ENCODE data around the gene PCOLCE2. TPM values are rescaled to one million over a fixed set of nuclear protein-coding genes. Genes with fewer than 3 reads are reported as not detected.

PCOLCE2 gene
- polyA plus RNA-seq, 1 donor (not counting 4 experiments of a cell fraction or from before 2014, with no cell fraction given) = 2.4 TPM

- Histone ChIP-seq H3K4me3 (ENCODE audit: control insufficient read depth in 2 of 3, extremely low read depth in 1 of 3, insufficient read depth in 2 of 3, low read depth in 1 of 3, low read length in 3 of 3) (no peak overlapping the region), H3K9ac (ENCODE audit: control insufficient read depth, extremely low read depth, insufficient read depth, low read length) (no peak overlapping the region), H3K4me1 (ENCODE audit: control insufficient read depth, extremely low read depth, insufficient read depth, low read length) (peaks cover 3% of the 10 kb centered on the region), H2AFZ (ENCODE audit: control insufficient read depth, low read length) (no peak overlapping the region), H3K27ac (ENCODE audit: control insufficient read depth, insufficient read depth, low read length) (no peak overlapping the region), H3K4me2 (ENCODE audit: control insufficient read depth, extremely low read depth, insufficient read depth, low read depth, low read length) (no peak overlapping the region), H4K20me1 (ENCODE audit: control insufficient read depth, extremely low read depth, insufficient read depth, low read length) (no peaks in the 10 kb centered on the region), H3K9me3 (ENCODE audit: control insufficient read depth, low read depth, low read length) (no peaks in the 10 kb centered on the region), H3K79me2 (ENCODE audit: control insufficient read depth, insufficient read depth, low read length) (no peaks in the 10 kb centered on the region), H3K27me3 (ENCODE audit: control insufficient read depth, extremely low read depth, insufficient read depth, low read length) (no peaks in the 10 kb centered on the region), H3K9me1 (ENCODE audit: control insufficient read depth, extremely low read depth, insufficient read depth, low read length) (no peaks in the 10 kb centered on the region), H3K36me3 (ENCODE audit: control insufficient read depth in 2 of 2, extremely low read depth in 1 of 2, insufficient read depth in 2 of 2, low read length in 2 of 2) (no peaks in the 10 kb centered on the region)
- FAIRE-seq (no peak), DNase-seq (ENCODE audit: low read depth, low spot score) (no peak)
- TF ChIP-seq EZH2 (IDR thresholded peaks at IDR 0.05; ENCODE audit: low read length) (no peak), CTCF (optimal IDR thresholded peaks at IDR 0.05 in 1 of 3, IDR thresholded peaks at IDR 0.05 in 1 of 3, conservative IDR thresholded peaks at IDR 0.05 in 1 of 3; ENCODE audit: extremely low read depth in 1 of 3, insufficient read depth in 2 of 3, low read length in 3 of 3) (no peak)
- dilution Hi-C loops (cut with MboI; ENCODE audit: extremely low pct_ligation_motif_present, low sequenced_read_pairs) = no loop called here
Observed at GRCh38 chr3:142839831-142840230, 49.1 kb downstream of the PCOLCE2 start.

- Histone ChIP-seq H3K9ac (ENCODE audit: control insufficient read depth, extremely low read depth, insufficient read depth, low read length) (no peak overlapping the region), H4K20me1 (ENCODE audit: control insufficient read depth, extremely low read depth, insufficient read depth, low read length) (no peaks in the 10 kb centered on the region), H3K4me3 (ENCODE audit: control insufficient read depth in 2 of 3, extremely low read depth in 1 of 3, insufficient read depth in 2 of 3, low read depth in 1 of 3, low read length in 3 of 3) (no peak overlapping the region), H3K9me1 (ENCODE audit: control insufficient read depth, extremely low read depth, insufficient read depth, low read length) (no peaks in the 10 kb centered on the region), H3K4me2 (ENCODE audit: control insufficient read depth, extremely low read depth, insufficient read depth, low read depth, low read length) (no peak overlapping the region), H3K9me3 (ENCODE audit: control insufficient read depth, low read depth, low read length) (no peaks in the 10 kb centered on the region), H2AFZ (ENCODE audit: control insufficient read depth, low read length) (no peak overlapping the region), H3K79me2 (ENCODE audit: control insufficient read depth, insufficient read depth, low read length) (no peaks in the 10 kb centered on the region), H3K27me3 (ENCODE audit: control insufficient read depth, extremely low read depth, insufficient read depth, low read length) (no peaks in the 10 kb centered on the region), H3K36me3 (ENCODE audit: control insufficient read depth in 2 of 2, extremely low read depth in 1 of 2, insufficient read depth in 2 of 2, low read length in 2 of 2) (no peaks in the 10 kb centered on the region), H3K27ac (ENCODE audit: control insufficient read depth, insufficient read depth, low read length) (no peak overlapping the region), H3K4me1 (ENCODE audit: control insufficient read depth, extremely low read depth, insufficient read depth, low read length) (no peaks in the 10 kb centered on the region)
- DNase-seq (ENCODE audit: low read depth, low spot score) (no peak), FAIRE-seq (no peak)
- TF ChIP-seq EZH2 (IDR thresholded peaks at IDR 0.05; ENCODE audit: low read length) = no peak
- dilution Hi-C loops (cut with MboI; ENCODE audit: extremely low pct_ligation_motif_present, low sequenced_read_pairs) = no loop called here
Observed at GRCh38 chr3:142837526-142837925, 51.4 kb downstream of the PCOLCE2 start.

- TF ChIP-seq CTCF (optimal IDR thresholded peaks at IDR 0.05 in 1 of 3, IDR thresholded peaks at IDR 0.05 in 1 of 3, conservative IDR thresholded peaks at IDR 0.05 in 1 of 3; ENCODE audit: extremely low read depth in 1 of 3, insufficient read depth in 2 of 3, low read length in 3 of 3) (peak; percentile 91 to 100 (median 97)), EZH2 (IDR thresholded peaks at IDR 0.05; ENCODE audit: low read length) (no peak)
- Histone ChIP-seq H2AFZ (ENCODE audit: control insufficient read depth, low read length) (no peak overlapping the region), H3K27ac (ENCODE audit: control insufficient read depth, insufficient read depth, low read length) (no peak overlapping the region), H3K4me3 (ENCODE audit: control insufficient read depth in 2 of 3, extremely low read depth in 1 of 3, insufficient read depth in 2 of 3, low read depth in 1 of 3, low read length in 3 of 3) (no peak overlapping the region), H3K9me3 (ENCODE audit: control insufficient read depth, low read depth, low read length) (no peaks in the 10 kb centered on the region), H3K4me2 (ENCODE audit: control insufficient read depth, extremely low read depth, insufficient read depth, low read depth, low read length) (no peak overlapping the region), H3K4me1 (ENCODE audit: control insufficient read depth, extremely low read depth, insufficient read depth, low read length) (no peaks in the 10 kb centered on the region), H3K9ac (ENCODE audit: control insufficient read depth, extremely low read depth, insufficient read depth, low read length) (no peak overlapping the region), H3K79me2 (ENCODE audit: control insufficient read depth, insufficient read depth, low read length) (no peaks in the 10 kb centered on the region), H3K27me3 (ENCODE audit: control insufficient read depth, extremely low read depth, insufficient read depth, low read length) (no peaks in the 10 kb centered on the region), H3K36me3 (ENCODE audit: control insufficient read depth in 2 of 2, extremely low read depth in 1 of 2, insufficient read depth in 2 of 2, low read length in 2 of 2) (no peaks in the 10 kb centered on the region), H3K9me1 (ENCODE audit: control insufficient read depth, extremely low read depth, insufficient read depth, low read length) (no peaks in the 10 kb centered on the region), H4K20me1 (ENCODE audit: control insufficient read depth, extremely low read depth, insufficient read depth, low read length) (no peaks in the 10 kb centered on the region)
- dilution Hi-C loops (cut with MboI; ENCODE audit: extremely low pct_ligation_motif_present, low sequenced_read_pairs) = no loop called here
- FAIRE-seq (peak; percentile 98), DNase-seq (ENCODE audit: low read depth, low spot score) (peak; percentile 30)
Observed at GRCh38 chr3:142828703-142829305, 60.1 kb downstream of the PCOLCE2 start.
